Right lobe of liver (tissue), 6 donors: ENCODE data around the gene NGFR. TPM values are rescaled to one million over a fixed set of nuclear protein-coding genes. Genes with fewer than 3 reads are reported as not detected.

Source experiments
- ATAC-seq, 4 donors: fragments of 200-7000 bp; cut with Tn5 transposase; one replicate each; pipeline ENCODE4 v1.9.1; 2020; ENCODE audit warnings: mild to moderate bottlenecking in 4 of 4, moderate library complexity in 4 of 4
- DNase-seq, 3 donors: peaks; one replicate each; pipeline ENCODE4 v3.0.0-alpha.2; 2020
- H3K27ac ChIP-seq, 3 donors: fragments of 200-600 bp; one replicate each; pipeline ENCODE4 v1.8.0; 2022
- H3K27me3 ChIP-seq, 2 donors: fragments of 200-600 bp; one replicate each; pipeline ENCODE4 v1.8.0; 2022
- H3K36me3 ChIP-seq, 4 donors: fragments of 200-600 bp; sonication (generic) in 1 of 4; one replicate each; pipeline versions ENCODE4 v1.5.1 to v1.8.0; 2017 to 2022; ENCODE audit warnings: control low read depth in 1 of 4
- H3K4me1 ChIP-seq, 4 donors: fragments of 200-600 bp; sonication (generic) in 1 of 4; one replicate each; pipeline versions ENCODE4 v1.5.1 to v1.8.0; 2017 to 2022; ENCODE audit warnings: control low read depth in 1 of 4
- H3K4me3 ChIP-seq, 3 donors: fragments of 200-600 bp; one replicate each; pipeline ENCODE4 v1.8.0; 2022
- H3K9me3 ChIP-seq, 4 donors: fragments of 200-600 bp; sonication (generic) in 1 of 4; one replicate each; pipeline versions ENCODE4 v1.5.1 to v1.8.0; 2017 to 2022; ENCODE audit warnings: control low read depth in 1 of 4
- POLR2A ChIP-seq: fragments of 450-650 bp; IDR thresholded peaks from one replicate; pipeline ENCODE4 v1.6.1; 2017; ENCODE audit warnings: antibody characterized with exemption, mild to moderate bottlenecking
- WGBS: methylation state at CpG from one replicate; pipeline ENCODE4 v1.1.6; 2018; ENCODE audit warnings: low coverage, low lambda C conversion rate; ENCODE audit not compliant: insufficient coverage; ENCODE audit errors: missing lambda C conversion rate; 5-methylcytosine and 5-hydroxymethylcytosine counted together
- intact Hi-C, 2 donors: fragments of 100-400 bp; cut with DNase I; formaldehyde crosslinking; loops; one replicate each; pipeline versions ENCODE4 v1.11.2 to v1.14.1; 2022
- total RNA-seq, 6 experiments: library from RNA; depleted of rRNA in 2 of 6; stranded (reverse); fragments of >200 nt in 2 of 6; fragmentation: NEBNext Ultra II Directional in 3 of 6; extraction: Animal tissue kit (Norgen Biotek cat#: 25700) in 3 of 6; gene quantifications; one replicate each; pipeline versions ENCODE4 v1.1.0 to v1.2.4, GENCODE V29; 2016 to 2023
- TF ChIP-seq, protein P1 (sequence below), 4 donors: fragments of 200-600 bp in 3 of 4; fragments of 450-650 bp in 1 of 4; IDR thresholded peaks; one replicate each; pipeline versions ENCODE4 v1.5.1 to v1.8.0; 2016 to 2022; ENCODE audit warnings: antibody characterized with exemption in 4 of 4, mild to moderate bottlenecking in 2 of 4
- donor health status: DM: no; HTN: yes; CAD: no.
- donor health status: DM: no; HTN: no; CAD: no.
- donor health status: DM: no; HTN: no; CAD: no.
- donor health status: DM: no; HTN: yes; CAD: no.
- donor health status: DM: no; HTN: yes; CAD: no.

Gene NGFR
- total RNA-seq, 6 experiments from 2014 or later, result 3.1 to 9.4 (median 6.8) TPM

DNA sequence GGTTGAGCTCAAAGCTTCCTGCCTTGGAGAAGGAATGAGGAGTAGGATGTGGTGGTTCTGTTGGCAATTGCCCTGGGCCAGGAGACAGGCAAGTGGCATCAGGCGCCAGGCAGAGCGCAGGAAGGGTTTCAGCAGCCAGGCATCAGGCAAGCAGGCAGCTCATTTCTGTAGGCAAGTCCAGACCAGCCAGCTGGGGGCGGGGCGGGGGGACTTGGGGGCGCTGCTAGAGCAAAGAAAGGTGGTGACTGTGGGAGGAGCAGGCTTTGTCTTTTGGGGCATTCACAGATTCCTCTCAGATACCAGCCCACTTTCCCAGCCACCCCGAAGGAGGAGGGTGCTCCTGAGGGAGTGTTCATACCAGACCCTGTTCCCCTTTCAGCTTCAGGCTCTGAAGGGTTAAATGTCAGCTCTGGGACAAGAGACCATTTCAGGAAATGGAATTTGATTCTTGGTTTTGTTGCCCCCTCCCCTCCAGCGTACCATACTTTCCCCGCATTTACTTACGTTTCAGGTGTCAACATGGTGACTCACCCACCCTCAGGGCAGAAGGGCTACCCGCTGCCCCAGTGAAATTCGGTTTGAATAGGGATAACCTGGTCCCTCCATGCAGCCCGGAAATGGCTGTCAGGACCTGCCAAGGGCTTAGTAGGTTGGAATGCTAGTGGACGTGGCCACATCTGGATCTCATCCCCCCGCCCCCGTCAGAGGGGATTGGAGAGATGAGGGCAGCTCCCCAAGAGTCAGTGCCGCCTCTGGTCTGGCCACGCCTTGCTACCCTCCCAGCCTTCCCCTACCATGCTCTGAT is 13.2 kb downstream of the NGFR start:
- ATAC-seq, result peak in 1 of 4 donors; percentile 41
- Histone ChIP-seq H3K9me3 (no peaks in the 10 kb centered on the region), H3K36me3 (no peaks in the 10 kb centered on the region), H3K4me3 (no peak overlapping the region), H3K27me3 (no peaks in the 10 kb centered on the region), H3K4me1 (no peaks in the 10 kb centered on the region), H3K27ac (no peak overlapping the region)
- intact Hi-C loops, result no loop called here
- WGBS, result 18% methylated on average over 9 of the region's 17 CpGs
- no peak for TF ChIP-seq POLR2A
- TF ChIP-seq, protein P1, sequence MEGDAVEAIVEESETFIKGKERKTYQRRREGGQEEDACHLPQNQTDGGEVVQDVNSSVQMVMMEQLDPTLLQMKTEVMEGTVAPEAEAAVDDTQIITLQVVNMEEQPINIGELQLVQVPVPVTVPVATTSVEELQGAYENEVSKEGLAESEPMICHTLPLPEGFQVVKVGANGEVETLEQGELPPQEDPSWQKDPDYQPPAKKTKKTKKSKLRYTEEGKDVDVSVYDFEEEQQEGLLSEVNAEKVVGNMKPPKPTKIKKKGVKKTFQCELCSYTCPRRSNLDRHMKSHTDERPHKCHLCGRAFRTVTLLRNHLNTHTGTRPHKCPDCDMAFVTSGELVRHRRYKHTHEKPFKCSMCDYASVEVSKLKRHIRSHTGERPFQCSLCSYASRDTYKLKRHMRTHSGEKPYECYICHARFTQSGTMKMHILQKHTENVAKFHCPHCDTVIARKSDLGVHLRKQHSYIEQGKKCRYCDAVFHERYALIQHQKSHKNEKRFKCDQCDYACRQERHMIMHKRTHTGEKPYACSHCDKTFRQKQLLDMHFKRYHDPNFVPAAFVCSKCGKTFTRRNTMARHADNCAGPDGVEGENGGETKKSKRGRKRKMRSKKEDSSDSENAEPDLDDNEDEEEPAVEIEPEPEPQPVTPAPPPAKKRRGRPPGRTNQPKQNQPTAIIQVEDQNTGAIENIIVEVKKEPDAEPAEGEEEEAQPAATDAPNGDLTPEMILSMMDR (IDR thresholded peaks at IDR 0.05), result no peak
- DNase-seq, result no peak

DNA sequence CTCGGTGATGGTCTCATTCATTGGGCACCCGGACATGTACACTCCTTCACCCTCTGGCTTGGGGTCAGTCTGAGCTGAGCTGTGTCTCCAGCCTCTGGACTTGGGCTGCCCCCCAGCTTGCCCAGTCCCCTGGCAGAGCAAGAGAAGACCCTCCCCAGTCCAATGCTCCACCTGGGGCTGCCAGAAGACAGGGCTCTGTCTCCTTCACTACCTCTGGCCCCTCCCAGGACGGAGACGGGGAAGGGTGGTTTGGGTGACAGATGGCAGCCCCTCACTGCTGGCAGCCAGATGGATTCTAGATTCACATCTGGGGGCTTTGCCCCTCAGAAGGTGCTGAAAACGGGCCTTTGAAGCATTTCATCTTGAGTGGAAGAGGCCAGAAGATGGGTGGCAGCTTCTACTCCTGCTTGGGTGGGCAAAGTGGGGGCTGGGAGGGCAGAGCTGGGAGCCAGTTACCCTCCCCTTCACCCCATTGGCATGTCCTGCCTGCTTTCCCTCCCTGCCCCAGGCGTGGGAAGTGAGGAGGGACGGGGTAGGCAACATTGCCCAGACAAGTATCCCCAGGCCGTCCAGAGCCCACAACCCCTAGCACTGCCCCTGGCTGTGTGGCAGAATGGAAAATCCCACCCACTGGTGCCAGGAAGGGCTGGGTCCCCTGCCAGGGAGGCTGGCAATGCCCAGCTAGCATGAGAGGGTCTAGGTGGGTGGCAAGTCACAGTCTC is 13.9 kb downstream of the NGFR start:
- no peaks in the 10 kb centered on the region for H3K27me3 ChIP-seq

DNA sequence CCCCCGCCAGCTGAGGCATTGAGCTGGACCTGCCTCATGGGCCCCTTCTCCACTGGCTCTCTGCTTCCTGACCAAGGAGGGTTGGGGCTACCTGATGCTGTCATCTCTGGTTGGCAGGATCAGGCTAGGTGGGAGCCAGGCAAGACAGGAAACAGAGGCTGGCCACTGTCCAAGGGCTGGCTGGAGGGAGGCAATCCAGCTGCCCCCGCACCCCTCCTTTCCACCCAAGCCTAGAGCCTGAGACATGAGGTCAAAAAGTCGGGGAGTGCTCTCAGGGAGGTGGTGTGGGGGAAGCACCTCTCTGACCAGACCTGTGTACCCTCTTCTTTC is 14.5 kb downstream of the NGFR start:
- no CpG with 5 or more reads among the region's 3 CpGs for WGBS
- no peak for DNase-seq
- H3K4me1 ChIP-seq, result peaks cover 0 to 2% (median under 1%) of the 10 kb centered on the region in 4 donors
- TF ChIP-seq POLR2A, result no peak
- TF ChIP-seq, protein P1 (IDR thresholded peaks at IDR 0.05), result no peak
- no peaks in the 10 kb centered on the region for H3K36me3 ChIP-seq
- H3K27ac ChIP-seq, result no peak overlapping the region
- H3K4me3 ChIP-seq, result no peak overlapping the region
- H3K27me3 ChIP-seq, result no peaks in the 10 kb centered on the region
- ATAC-seq, result no peak
- intact Hi-C loops, result no loop called here
- H3K9me3 ChIP-seq, result no peaks in the 10 kb centered on the region

More for the DNA sequence above, 13.9 kb downstream of the NGFR start:
- ATAC-seq, result no peak
- 56% methylated on average over 7 of the region's 8 CpGs for WGBS
- no peak for DNase-seq
- Histone ChIP-seq H3K27ac (no peak overlapping the region), H3K4me1 (no peaks in the 10 kb centered on the region), H3K9me3 (no peaks in the 10 kb centered on the region), H3K4me3 (no peak overlapping the region), H3K36me3 (no peaks in the 10 kb centered on the region)
- TF ChIP-seq, protein P1 (IDR thresholded peaks at IDR 0.05), result no peak
- no peak for TF ChIP-seq POLR2A
- intact Hi-C loops, result no loop called here

DNA sequence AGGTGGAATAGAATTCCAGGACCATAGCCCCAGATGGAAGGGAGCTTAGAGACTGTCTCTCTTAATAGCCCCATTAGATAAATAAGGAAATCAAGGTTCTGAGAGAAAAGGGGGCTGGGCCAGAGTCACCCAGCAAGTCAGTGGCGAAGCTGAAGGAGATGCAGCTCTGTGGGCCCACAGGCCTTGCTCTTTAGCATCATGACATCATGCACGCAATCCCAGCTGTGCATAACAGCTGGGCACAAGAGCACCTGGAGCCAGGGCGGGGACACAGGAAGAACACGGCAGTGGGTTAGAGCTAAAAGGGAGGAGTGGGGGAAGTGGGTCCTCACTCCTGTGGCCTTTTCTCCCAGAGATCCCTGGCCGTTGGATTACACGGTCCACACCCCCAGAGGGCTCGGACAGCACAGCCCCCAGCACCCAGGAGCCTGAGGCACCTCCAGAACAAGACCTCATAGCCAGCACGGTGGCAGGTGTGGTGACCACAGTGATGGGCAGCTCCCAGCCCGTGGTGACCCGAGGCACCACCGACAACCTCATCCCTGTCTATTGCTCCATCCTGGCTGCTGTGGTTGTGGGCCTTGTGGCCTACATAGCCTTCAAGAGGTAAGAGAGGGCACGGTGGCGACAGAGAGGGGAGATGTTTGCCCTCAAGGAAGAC is 15.1 kb downstream of the NGFR start:
- no peak overlapping the region for H3K4me3 ChIP-seq
- TF ChIP-seq, protein P1 (IDR thresholded peaks at IDR 0.05), result no peak
- no peak for TF ChIP-seq POLR2A
- no peaks in the 10 kb centered on the region for H3K9me3 ChIP-seq
- no peaks in the 10 kb centered on the region for H3K36me3 ChIP-seq
- no CpG with 5 or more reads among the region's 13 CpGs for WGBS
- intact Hi-C loops, result no loop called here
- H3K27me3 ChIP-seq, result no peaks in the 10 kb centered on the region
- no peak overlapping the region for H3K27ac ChIP-seq
- peaks cover 0 to 8% (median 3%) of the 10 kb centered on the region in 4 donors for H3K4me1 ChIP-seq
- DNase-seq (no peak), ATAC-seq (no peak)
